HEK293 (cell line): Measurements from ENCODE around the gene MAP3K7.

Experiments
- CTCF ChIA-PET: fragments of 350-600 bp; formaldehyde crosslinking; extraction: SDS; loops from one replicate; lab custom pipeline; 2021; ENCODE audit warnings: antibody characterized with exemption; lab: Yijun Ruan, JAX
- POLR2A ChIA-PET: fragments of 300-600 bp; formaldehyde crosslinking; extraction: SDS; loops from one replicate; lab custom pipeline; 2020; ENCODE audit warnings: antibody characterized with exemption, inconsistent platforms; lab: Yijun Ruan, JAX
- H3K27ac ChIP-seq: fragments of 200-500 bp; sonication (Bioruptor generic); 2 replicates; pipeline ENCODE4 v1.5.1; 2014; ENCODE audit warnings: low read depth, low read length, control low read depth, inconsistent platforms; ENCODE audit errors: extremely low read depth
- H3K36me3 ChIP-seq, 2 experiments: fragments of 200-500 bp in 1 of 2; sonication (Bioruptor generic) in 1 of 2; 1 replicate in 1 of 2; 2 replicates in 1 of 2; pipeline ENCODE4 v1.5.1; 2014 to 2017; ENCODE audit warnings: inconsistent platforms in 2 of 2, low read length in 2 of 2; ENCODE audit not compliant: control insufficient read depth in 2 of 2, insufficient read depth in 1 of 2
- H3K4me1 ChIP-seq: fragments of 200-500 bp; sonication (Bioruptor generic); 2 replicates; pipeline ENCODE4 v1.5.1; 2014; ENCODE audit warnings: mild to moderate bottlenecking, low read length, inconsistent platforms; ENCODE audit not compliant: control insufficient read depth, insufficient read depth
- H3K4me3 ChIP-seq: 2 replicates; pipeline ENCODE4 v1.5.1; 2011; ENCODE audit warnings: low read depth, mild to moderate bottlenecking, control low read depth, low read length, moderate library complexity
- H3K9me3 ChIP-seq: fragments of 200-500 bp; sonication (Bioruptor generic); 2 replicates; pipeline ENCODE4 v1.5.1; 2014; ENCODE audit warnings: low read depth, low read length, inconsistent platforms; ENCODE audit not compliant: control insufficient read depth, insufficient read depth
- GLI4 ChIP-seq: fragments of 450-650 bp; formaldehyde crosslinking; IDR thresholded peaks from 2 replicates; pipeline ENCODE4 v1.5.1; 2016; ENCODE audit warnings: missing biosample characterization, missing genetic modification characterization
- GLIS1 ChIP-seq: fragments of 450-650 bp; formaldehyde crosslinking; IDR thresholded peaks from 2 replicates; pipeline ENCODE4 v1.5.1; 2016; ENCODE audit warnings: missing biosample characterization, missing genetic modification characterization
- GLIS2 ChIP-seq: fragments of 450-650 bp; formaldehyde crosslinking; IDR thresholded peaks from 2 replicates; pipeline ENCODE4 v1.5.1; 2016; ENCODE audit warnings: missing biosample characterization, missing genetic modification characterization
- INSM2 ChIP-seq: fragments of 450-650 bp; formaldehyde crosslinking; IDR thresholded peaks from 2 replicates; pipeline ENCODE4 v1.5.1; 2016; ENCODE audit warnings: missing biosample characterization, missing genetic modification characterization
- KLF16 ChIP-seq: fragments of 450-650 bp; formaldehyde crosslinking; IDR thresholded peaks from 2 replicates; pipeline ENCODE4 v1.5.1; 2017; ENCODE audit warnings: missing biosample characterization, missing genetic modification characterization
- OSR2 ChIP-seq: fragments of 450-650 bp; formaldehyde crosslinking; IDR thresholded peaks from 2 replicates; pipeline ENCODE4 v1.5.1; 2016; ENCODE audit warnings: missing biosample characterization, missing genetic modification characterization
- OVOL3 ChIP-seq: fragments of 450-650 bp; formaldehyde crosslinking; IDR thresholded peaks from 2 replicates; pipeline ENCODE4 v1.5.1; 2016; ENCODE audit warnings: missing biosample characterization, missing genetic modification characterization
- PATZ1 ChIP-seq: fragments of 450-650 bp; formaldehyde crosslinking; IDR thresholded peaks from 2 replicates; pipeline ENCODE4 v1.5.1; 2016; ENCODE audit warnings: missing biosample characterization, missing genetic modification characterization
- PRDM10 ChIP-seq: fragments of 450-650 bp; formaldehyde crosslinking; IDR thresholded peaks from 2 replicates; pipeline ENCODE4 v1.5.1; 2016; ENCODE audit warnings: missing biosample characterization, missing genetic modification characterization
- ZBTB21 ChIP-seq: fragments of 450-650 bp; formaldehyde crosslinking; IDR thresholded peaks from 2 replicates; pipeline ENCODE4 v1.5.1; 2017; ENCODE audit warnings: missing biosample characterization, missing genetic modification characterization
- ZBTB48 ChIP-seq: fragments of 450-650 bp; formaldehyde crosslinking; IDR thresholded peaks from 2 replicates; pipeline ENCODE4 v1.5.1; 2016; ENCODE audit warnings: missing biosample characterization, missing genetic modification characterization
- ZBTB8A ChIP-seq: fragments of 450-650 bp; formaldehyde crosslinking; IDR thresholded peaks from 2 replicates; pipeline ENCODE4 v1.5.1; 2016; ENCODE audit warnings: missing biosample characterization, missing genetic modification characterization
- ZNF140 ChIP-seq: fragments of 450-650 bp; formaldehyde crosslinking; IDR thresholded peaks from 2 replicates; pipeline ENCODE4 v1.5.1; 2016; ENCODE audit warnings: missing biosample characterization, missing genetic modification characterization
- ZNF2 ChIP-seq: fragments of 450-650 bp; formaldehyde crosslinking; IDR thresholded peaks from 2 replicates; pipeline ENCODE4 v1.5.1; 2016; ENCODE audit warnings: missing biosample characterization, missing genetic modification characterization
- ZNF324 ChIP-seq: fragments of 450-650 bp; formaldehyde crosslinking; IDR thresholded peaks from 2 replicates; pipeline ENCODE4 v1.5.1; 2016; ENCODE audit warnings: missing biosample characterization, missing genetic modification characterization
- ZNF433 ChIP-seq: fragments of 450-650 bp; formaldehyde crosslinking; IDR thresholded peaks from 2 replicates; pipeline ENCODE4 v1.5.1; 2016; ENCODE audit warnings: missing biosample characterization, missing genetic modification characterization, low read depth
- ZNF658 ChIP-seq: fragments of 450-650 bp; formaldehyde crosslinking; IDR thresholded peaks from 2 replicates; pipeline ENCODE4; 2016; ENCODE audit warnings: missing biosample characterization, missing genetic modification characterization
- ZNF837 ChIP-seq: fragments of 450-650 bp; formaldehyde crosslinking; IDR thresholded peaks from 2 replicates; pipeline ENCODE4 v1.5.1; 2016; ENCODE audit warnings: missing biosample characterization, missing genetic modification characterization
- ZNF843 ChIP-seq: fragments of 450-650 bp; formaldehyde crosslinking; IDR thresholded peaks from 2 replicates; pipeline ENCODE4 v1.5.1; 2016; ENCODE audit warnings: missing biosample characterization, missing genetic modification characterization
- ZXDB ChIP-seq: fragments of 450-650 bp; formaldehyde crosslinking; IDR thresholded peaks from 2 replicates; pipeline ENCODE4 v1.5.1; 2016; ENCODE audit warnings: missing biosample characterization, missing genetic modification characterization
- TF ChIP-seq, protein P1 (sequence below): fragments of 450-650 bp; formaldehyde crosslinking; conservative IDR thresholded peaks from 2 replicates; pipeline ENCODE4 v1.5.1; 2016; ENCODE audit warnings: low read depth, missing biosample characterization, missing genetic modification characterization
- TF ChIP-seq, protein P2 (sequence below): fragments of 450-650 bp; formaldehyde crosslinking; IDR thresholded peaks from 2 replicates; pipeline ENCODE4 v1.5.1; 2016; ENCODE audit warnings: missing biosample characterization, missing genetic modification characterization

MAP3K7 gene

GRCh38 chr6:90610751-90611542 lies 24.1 kb upstream of the MAP3K7 start (continued):
- TF ChIP-seq PRDM10 (tag by site-specific recombination) (peak; percentile 42; the same call in 1 of the 2 replicates), ZBTB48 (tag by site-specific recombination) (peak; percentile 92), ZNF433 (no peak), PATZ1 (tag by site-specific recombination) (peak; percentile 83), ZNF324 (tag by site-specific recombination) (0 out of 2 replicates have a peak, but pooled peaks have one; percentile 17), OSR2 (no peak), ZBTB21 (tag by site-specific recombination) (no peak), OVOL3 (tag by site-specific recombination) (no peak), ZNF2 (tag by site-specific recombination) (peak; percentile 88), ZNF843 (tag by site-specific recombination) (0 out of 2 replicates have a peak, but pooled peaks have one; percentile 48), GLIS2 (tag by site-specific recombination) (peak; percentile 98)
- TF ChIP-seq, protein P1, sequence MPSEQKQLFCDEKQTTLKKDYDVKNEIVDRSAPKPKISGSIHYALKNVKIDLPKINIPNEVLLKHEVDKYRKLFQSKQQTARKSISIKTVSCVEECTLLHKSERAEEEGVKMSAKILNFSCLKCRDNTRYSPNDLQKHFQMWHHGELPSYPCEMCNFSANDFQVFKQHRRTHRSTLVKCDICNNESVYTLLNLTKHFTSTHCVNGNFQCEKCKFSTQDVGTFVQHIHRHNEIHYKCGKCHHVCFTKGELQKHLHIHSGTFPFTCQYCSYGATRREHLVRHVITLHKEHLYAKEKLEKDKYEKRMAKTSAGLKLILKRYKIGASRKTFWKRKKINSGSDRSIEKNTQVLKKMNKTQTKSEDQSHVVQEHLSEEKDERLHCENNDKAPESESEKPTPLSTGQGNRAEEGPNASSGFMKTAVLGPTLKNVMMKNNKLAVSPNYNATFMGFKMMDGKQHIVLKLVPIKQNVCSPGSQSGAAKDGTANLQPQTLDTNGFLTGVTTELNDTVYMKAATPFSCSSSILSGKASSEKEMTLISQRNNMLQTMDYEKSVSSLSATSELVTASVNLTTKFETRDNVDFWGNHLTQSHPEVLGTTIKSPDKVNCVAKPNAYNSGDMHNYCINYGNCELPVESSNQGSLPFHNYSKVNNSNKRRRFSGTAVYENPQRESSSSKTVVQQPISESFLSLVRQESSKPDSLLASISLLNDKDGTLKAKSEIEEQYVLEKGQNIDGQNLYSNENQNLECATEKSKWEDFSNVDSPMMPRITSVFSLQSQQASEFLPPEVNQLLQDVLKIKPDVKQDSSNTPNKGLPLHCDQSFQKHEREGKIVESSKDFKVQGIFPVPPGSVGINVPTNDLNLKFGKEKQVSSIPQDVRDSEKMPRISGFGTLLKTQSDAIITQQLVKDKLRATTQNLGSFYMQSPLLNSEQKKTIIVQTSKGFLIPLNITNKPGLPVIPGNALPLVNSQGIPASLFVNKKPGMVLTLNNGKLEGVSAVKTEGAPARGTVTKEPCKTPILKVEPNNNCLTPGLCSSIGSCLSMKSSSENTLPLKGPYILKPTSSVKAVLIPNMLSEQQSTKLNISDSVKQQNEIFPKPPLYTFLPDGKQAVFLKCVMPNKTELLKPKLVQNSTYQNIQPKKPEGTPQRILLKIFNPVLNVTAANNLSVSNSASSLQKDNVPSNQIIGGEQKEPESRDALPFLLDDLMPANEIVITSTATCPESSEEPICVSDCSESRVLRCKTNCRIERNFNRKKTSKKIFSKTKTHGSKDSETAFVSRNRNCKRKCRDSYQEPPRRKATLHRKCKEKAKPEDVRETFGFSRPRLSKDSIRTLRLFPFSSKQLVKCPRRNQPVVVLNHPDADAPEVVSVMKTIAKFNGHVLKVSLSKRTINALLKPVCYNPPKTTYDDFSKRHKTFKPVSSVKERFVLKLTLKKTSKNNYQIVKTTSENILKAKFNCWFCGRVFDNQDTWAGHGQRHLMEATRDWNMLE (tag by site-specific recombination), result no peak
- TF ChIP-seq, all 188 proteins: peak for 41

DNA sequence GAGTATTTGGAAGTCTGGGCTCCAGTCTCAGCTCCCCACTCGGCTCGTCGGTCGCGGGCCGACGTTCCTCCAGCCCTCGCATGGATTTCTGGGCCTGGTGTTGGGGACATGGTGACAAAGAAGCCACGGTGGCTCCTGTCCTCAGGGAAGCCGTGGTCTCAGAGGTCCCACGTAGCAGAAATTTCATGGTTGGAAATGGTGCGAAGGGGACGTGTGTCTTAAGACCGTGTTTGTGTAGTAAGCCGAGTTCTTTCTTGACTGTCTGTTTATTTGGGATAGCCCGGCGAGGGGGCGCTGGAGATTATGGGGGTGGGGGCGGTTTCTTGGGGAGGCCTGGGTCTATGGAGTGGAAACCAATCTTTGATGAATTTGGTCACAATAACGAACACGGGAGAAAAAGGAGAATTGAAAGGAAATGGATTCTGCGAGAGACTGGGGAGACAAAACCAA lies 23.5 kb upstream of the MAP3K7 start:
- Histone ChIP-seq H3K27ac (peak overlapping the region; percentile 93), H3K4me1 (peaks cover 6% of the 10 kb centered on the region), H3K4me3 (peak overlapping the region; percentile 62), H3K9me3 (no peaks in the 10 kb centered on the region), H3K36me3 (no peaks in the 10 kb centered on the region)
- ChIA-PET POLR2A (interaction anchor here (0.9 to 2.3 kb wide), 2 partner anchors 10 to 23 kb away, joined by 4 to 8 read pairs; partner anchors contain the start of gene MAP3K7), CTCF (interaction anchor here (0.6 to 3.3 kb wide), 24 partner anchors 8 to 1106 kb away, joined by 3 to 25 read pairs (median 4); no protein-coding TSS in a partner anchor)
- TF ChIP-seq ZNF837 (tag by site-specific recombination), result no peak
- TF ChIP-seq, protein P2, sequence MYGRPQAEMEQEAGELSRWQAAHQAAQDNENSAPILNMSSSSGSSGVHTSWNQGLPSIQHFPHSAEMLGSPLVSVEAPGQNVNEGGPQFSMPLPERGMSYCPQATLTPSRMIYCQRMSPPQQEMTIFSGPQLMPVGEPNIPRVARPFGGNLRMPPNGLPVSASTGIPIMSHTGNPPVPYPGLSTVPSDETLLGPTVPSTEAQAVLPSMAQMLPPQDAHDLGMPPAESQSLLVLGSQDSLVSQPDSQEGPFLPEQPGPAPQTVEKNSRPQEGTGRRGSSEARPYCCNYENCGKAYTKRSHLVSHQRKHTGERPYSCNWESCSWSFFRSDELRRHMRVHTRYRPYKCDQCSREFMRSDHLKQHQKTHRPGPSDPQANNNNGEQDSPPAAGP (tag by site-specific recombination), result no peak
- no peak for TF ChIP-seq ZXDB (tag by site-specific recombination)
- TF ChIP-seq ZBTB8A (tag by site-specific recombination), result no peak
- TF ChIP-seq GLIS1, result no peak
- TF ChIP-seq ZNF658 (tag by site-specific recombination), result no peak
- TF ChIP-seq ZNF140 (tag by site-specific recombination), result no peak
- TF ChIP-seq GLI4 (tag by site-specific recombination), result no peak
- TF ChIP-seq KLF16 (tag by site-specific recombination), result 0 out of 2 replicates have a peak, but pooled peaks have one; percentile 25
- TF ChIP-seq INSM2 (tag by site-specific recombination), result no peak
